ENCODE measurements around the gene ZAP70.

Gene ZAP70

GRCh38 chr2:97734061-97735051 is 21.0 kb downstream of the ZAP70 start:
- DNase-seq (ENCODE audit: low spot score), result no peak

GRCh38 chr2:97735161-97735561 is 21.8 kb downstream of the ZAP70 start:
- no peak for DNase-seq (ENCODE audit: low spot score)

- no peak for DNase-seq (ENCODE audit: low spot score)
These were observed 22.8 kb downstream of the ZAP70 start for GRCh38 chr2:97736185-97736584.

- DNase-seq (ENCODE audit: low spot score), result no peak
These were observed 23.4 kb downstream of the ZAP70 start for GRCh38 chr2:97736608-97737330.

GRCh38 chr2:97737421-97738178 is 24.2 kb downstream of the ZAP70 start:
- DNase-seq (ENCODE audit: low spot score), result no peak

GRCh38 chr2:97738179-97739019 is 25.0 kb downstream of the ZAP70 start:
- DNase-seq (ENCODE audit: low spot score), result no peak

GRCh38 chr2:97739020-97739892 is 25.9 kb downstream of the ZAP70 start:
- no peak for DNase-seq (ENCODE audit: low spot score)

- DNase-seq (ENCODE audit: low spot score), result no peak
These were observed 26.5 kb downstream of the ZAP70 start for GRCh38 chr2:97739893-97740245.

- peak; percentile 29 for DNase-seq (ENCODE audit: low spot score)
These were observed 27.3 kb downstream of the ZAP70 start for GRCh38 chr2:97740590-97741182.

- DNase-seq (ENCODE audit: low spot score), result no peak
These were observed 27.9 kb downstream of the ZAP70 start for GRCh38 chr2:97741251-97741650.

- DNase-seq (ENCODE audit: low spot score), result no peak
These were observed 28.3 kb downstream of the ZAP70 start for GRCh38 chr2:97741686-97742085.

- DNase-seq (ENCODE audit: low spot score), result no peak
These were observed 29.0 kb downstream of the ZAP70 start for GRCh38 chr2:97742381-97742847.

- DNase-seq (ENCODE audit: low spot score), result no peak
These were observed 30.5 kb downstream of the ZAP70 start for GRCh38 chr2:97743913-97744312.

- no peak for DNase-seq (ENCODE audit: low spot score)
These were observed 32.2 kb downstream of the ZAP70 start for GRCh38 chr2:97745474-97746174.

- no peak for DNase-seq (ENCODE audit: low spot score)
These were observed 33.9 kb downstream of the ZAP70 start for GRCh38 chr2:97747285-97747684.

- DNase-seq (ENCODE audit: low spot score), result no peak
These were observed 34.3 kb downstream of the ZAP70 start for GRCh38 chr2:97747716-97748115.

GRCh38 chr2:97749581-97749980 is 36.2 kb downstream of the ZAP70 start:
- DNase-seq (ENCODE audit: low spot score), result no peak

- no peak for DNase-seq (ENCODE audit: low spot score)
These were observed 36.6 kb downstream of the ZAP70 start for GRCh38 chr2:97750017-97750416.

GRCh38 chr2:97751752-97752151 is 38.4 kb downstream of the ZAP70 start:
- DNase-seq (ENCODE audit: low spot score), result no peak

Data from hematopoietic multipotent progenitor cell treated with erythropoietin and hydrocortisone succinate and interleukin-3 and kit ligand, for 17 days (in vitro differentiated cells).